ENCODE data around the gene NGB. TPM values are rescaled to one million over a fixed set of nuclear protein-coding genes. Genes with fewer than 3 reads are reported as not detected.

Gene NGB
- total and polyA plus RNA-seq, 2 of the 8 experiments (the other 6 are each of a cell fraction or from before 2014, with no cell fraction given) = 0.30 to 0.60 TPM

DNA sequence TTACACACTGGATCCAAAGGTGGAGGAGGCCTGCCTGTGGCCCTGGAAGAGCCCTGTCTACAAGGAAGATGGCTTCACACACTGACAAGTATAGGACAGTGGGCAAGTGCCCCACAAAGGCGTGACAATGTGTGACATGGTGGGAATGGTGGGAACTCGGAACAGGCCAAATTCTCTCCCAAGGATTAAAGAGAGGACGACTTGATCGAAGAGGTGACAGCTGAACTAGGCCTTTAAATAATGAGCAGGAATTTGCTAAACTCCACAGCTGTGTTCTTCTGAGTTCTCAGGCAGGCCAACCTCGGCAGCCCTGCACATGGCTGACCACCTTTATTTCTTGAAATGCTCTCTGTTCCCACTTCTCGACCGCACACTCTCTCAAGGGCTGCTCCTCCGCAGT is 25.9 kb upstream of the NGB start:
- Histone ChIP-seq H3K23ac (ENCODE audit: insufficient read length) (no peak overlapping the region), H4K91ac (replicated peaks; ENCODE audit: insufficient read length, low read length) (no peak overlapping the region), H3K4me2 (ENCODE audit: insufficient read depth in 1 of 2, low read depth in 2 of 2, low read length in 2 of 2) (no peak overlapping the region), H3K4ac (replicated peaks; ENCODE audit: insufficient read length, low read depth, low read length) (no peak overlapping the region), H3K4me1 (replicated peaks in 1 of 4; ENCODE audit: control insufficient read depth in 3 of 4, insufficient read depth in 4 of 4, low read length in 3 of 4) (peaks cover 0 to 5% (median 0%) of the 10 kb centered on the region in 4 experiments; a peak in 1 of 7 replicates), H3K9me3 (ENCODE audit: insufficient read depth in 2 of 2, low read depth in 1 of 2, low read length in 1 of 2) (no peaks in the 10 kb centered on the region), H2BK5ac (ENCODE audit: low read depth, low read length) (no peak overlapping the region), H2AK5ac (ENCODE audit: low read depth, low read length) (no peak overlapping the region), H2BK15ac (ENCODE audit: low read length) (no peak overlapping the region), H3K79me2 (ENCODE audit: control insufficient read depth in 1 of 2, insufficient read depth in 2 of 2, low read length in 2 of 2) (no peaks in the 10 kb centered on the region), H3K27me3 (replicated peaks in 1 of 4; ENCODE audit: control insufficient read depth in 3 of 4, extremely low read depth in 1 of 4, insufficient read depth in 3 of 4, low read length in 3 of 4) (no peaks in the 10 kb centered on the region), H3K56ac (replicated peaks; ENCODE audit: insufficient read length, low read depth, low read length) (no peak overlapping the region), H2AFZ (ENCODE audit: low read length) (no peak overlapping the region), H2BK120ac (replicated peaks; ENCODE audit: low read depth, low read length) (no peak overlapping the region), H3K9ac (replicated peaks in 1 of 4; ENCODE audit: extremely low read depth in 1 of 4, low read depth in 3 of 4, low read length in 3 of 4) (no peak overlapping the region), H2BK20ac (ENCODE audit: low read length) (no peak overlapping the region), H3K36me3 (ENCODE audit: control insufficient read depth in 2 of 4, insufficient read depth in 4 of 4, low read length in 3 of 4) (peaks cover 0 to 14% (median 3%) of the 10 kb centered on the region in 4 experiments; a peak in 5 of 8 replicates), H3K18ac (ENCODE audit: extremely low read depth, low read length) (no peak overlapping the region), H3K79me1 (ENCODE audit: low read depth, low read length) (no peaks in the 10 kb centered on the region), H4K20me1 (replicated peaks in 1 of 2; ENCODE audit: control insufficient read depth in 1 of 2, insufficient read depth in 2 of 2, low read length in 2 of 2) (peaks cover 0 to 3% of the 10 kb centered on the region in 2 experiments), H3K4me3 (ENCODE audit: extremely low read depth in 1 of 4, insufficient read depth in 2 of 4, low read depth in 3 of 4, low read length in 4 of 4) (no peak overlapping the region), H3K14ac (ENCODE audit: insufficient read length) (no peak overlapping the region), H2BK12ac (ENCODE audit: low read depth, low read length) (no peak overlapping the region), H4K8ac (ENCODE audit: extremely low read depth, insufficient read depth, low read length) (no peak overlapping the region), H3K23me2 (ENCODE audit: low read depth, low read length) (no peaks in the 10 kb centered on the region), H4K5ac (ENCODE audit: insufficient read length, low read depth, low read length) (no peak overlapping the region), H3K27ac (ENCODE audit: low read depth, low read length) (no peak overlapping the region)
- ChIA-PET CTCF (ENCODE audit: partially characterized antibody) (interaction anchor here (0.8 to 22.3 kb wide), 7 partner anchors 13 to 192 kb away, joined by 3 to 353 read pairs (median 4); partner anchors contain the start of genes GSTZ1 and POMT2), POLR2A (ENCODE audit: partially characterized antibody) (no interaction called here)
- FAIRE-seq = no peak
- WGBS, 2 experiments (ENCODE audit: extremely low coverage in 1 of 2, insufficient coverage in 1 of 2, insufficient read length in 1 of 2, insufficient replicate concordance in 2 of 2, low coverage in 1 of 2, low lambda C conversion rate in 2 of 2, missing lambda C conversion rate in 1 of 2) = 89% methylated on average over 8 of the region's 8 CpGs; no CpG with 5 or more reads in 1 of the 2 experiments
- DNase-seq (ENCODE audit: low read depth in 1 of 2, low spot score in 2 of 2) = no peak
- no peak for TF ChIP-seq POLR2AphosphoS5 (IDR thresholded peaks at IDR 0.05; ENCODE audit: low read depth, low read length)
- TF ChIP-seq, protein P1, sequence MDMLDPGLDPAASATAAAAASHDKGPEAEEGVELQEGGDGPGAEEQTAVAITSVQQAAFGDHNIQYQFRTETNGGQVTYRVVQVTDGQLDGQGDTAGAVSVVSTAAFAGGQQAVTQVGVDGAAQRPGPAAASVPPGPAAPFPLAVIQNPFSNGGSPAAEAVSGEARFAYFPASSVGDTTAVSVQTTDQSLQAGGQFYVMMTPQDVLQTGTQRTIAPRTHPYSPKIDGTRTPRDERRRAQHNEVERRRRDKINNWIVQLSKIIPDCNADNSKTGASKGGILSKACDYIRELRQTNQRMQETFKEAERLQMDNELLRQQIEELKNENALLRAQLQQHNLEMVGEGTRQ (IDR thresholded peaks at IDR 0.05; ENCODE audit: low read length) = no peak
- no peak for TF ChIP-seq CBX8 (IDR thresholded peaks at IDR 0.05; ENCODE audit: borderline replicate concordance, low read depth, low read length)
- TF ChIP-seq, protein P2, sequence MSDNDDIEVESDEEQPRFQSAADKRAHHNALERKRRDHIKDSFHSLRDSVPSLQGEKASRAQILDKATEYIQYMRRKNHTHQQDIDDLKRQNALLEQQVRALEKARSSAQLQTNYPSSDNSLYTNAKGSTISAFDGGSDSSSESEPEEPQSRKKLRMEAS (IDR thresholded peaks at IDR 0.05) = no peak

All from H1 (cell line).